Thyroid gland (tissue), 4 donors: ENCODE measurements around the gene EGFL8.

Experiments
- CTCF ChIP-seq, 6 experiments: fragments of 200-600 bp in 3 of 6; fragments of 450-650 bp in 3 of 6; sonication (generic) in 3 of 6; IDR thresholded peaks; one replicate each; pipeline ENCODE4 v1.5.1; 2016 to 2019; ENCODE audit warnings: antibody characterized with exemption in 6 of 6, mild to moderate bottlenecking in 2 of 6, inconsistent platforms in 1 of 6, moderate library complexity in 1 of 6
- POLR2A ChIP-seq, 2 donors: fragments of 450-650 bp; IDR thresholded peaks; one replicate each; pipeline ENCODE4 v1.6.1; 2017; ENCODE audit warnings: antibody characterized with exemption in 2 of 2, mild to moderate bottlenecking in 2 of 2, moderate library complexity in 1 of 2

- peak in 1 of 2 donors; percentile 61 for TF ChIP-seq POLR2A (IDR thresholded peaks at IDR 0.05)
- no peak for TF ChIP-seq CTCF (IDR thresholded peaks at IDR 0.05)
Observed at GRCh38 chr6:32177788-32178546, 13.6 kb downstream of the EGFL8 start, which contains the start of gene RNF5.
